Motor neuron (in vitro differentiated cells): ENCODE data around the gene ERC2. TPM values are rescaled to one million over a fixed set of nuclear protein-coding genes. Genes with fewer than 3 reads are reported as not detected.

Experiments used
- ATAC-seq, 8 experiments: fragments of 200-7000 bp; cut with Tn5 transposase; replicated peaks in 6 of 8; 2 replicates each; pipeline ENCODE4 v1.8.0; 2021; ENCODE audit warnings: mild to moderate bottlenecking in 8 of 8, moderate library complexity in 8 of 8
- H3K27ac ChIP-seq, 2 donors: fragments of 250-450 bp; sonication (Bioruptor Pico); 2 replicates each; pipeline ENCODE4 v1.9.0; 2021; ENCODE audit warnings: antibody characterized with exemption in 2 of 2, mild to moderate bottlenecking in 2 of 2, moderate library complexity in 1 of 2
- H3K4me1 ChIP-seq, 2 donors: fragments of 250-450 bp; sonication (Bioruptor Pico); replicated peaks in 1 of 2; 2 replicates each; pipeline ENCODE4 v1.6.1; 2021; ENCODE audit warnings: antibody characterized with exemption in 2 of 2, mild to moderate bottlenecking in 2 of 2, moderate library complexity in 1 of 2
- H3K4me3 ChIP-seq, 5 donors: fragments of 250-450 bp; sonication (Bioruptor Pico); 2 replicates each; pipeline ENCODE4 v1.9.0; 2021; ENCODE audit warnings: antibody characterized with exemption in 5 of 5, mild to moderate bottlenecking in 5 of 5, moderate library complexity in 4 of 5
- WGBS, 10 experiments: fragments of 450-650 bp; shearing (Covaris generic); methylation state at CpG; one replicate each; pipeline ENCODE4 v1.0.0; 2022; 5-methylcytosine and 5-hydroxymethylcytosine counted together
- in situ Hi-C, 9 experiments: fragments of 400-800 bp; cut with MboI; loops; one replicate each; pipeline ENCODE4 v1.15.0; 2021; ENCODE audit warnings: low sequenced_read_pairs in 9 of 9, low pct_unique_long_range_greater_than_20kb in 2 of 9; ENCODE audit not compliant: unreplicated experiment in 9 of 9
- total RNA-seq, 8 experiments: library from RNA; unstranded; fragments of 300-600 nt; gene quantifications; 2 replicates each; pipeline versions ENCODE4 v1.2.3 to v1.2.4, GENCODE V29; 2022

ERC2 gene
- total RNA-seq, 8 experiments from 2014 or later: 1.0 to 28.0 (median 18.2) TPM

- ATAC-seq: peak in 6 of 8 experiments; percentile 23 to 73 (median 52)
- Histone ChIP-seq H3K4me3 (no peak overlapping the region), H3K4me1 (no peaks in the 10 kb centered on the region), H3K27ac (no peak overlapping the region)
- in situ Hi-C loops: loop anchor here in 4 of 9 experiments (25.0 kb wide), 3 partner anchors 514 to 1389 kb away; partner anchors contain the start of gene WNT5A (in 3 of the 4)
- WGBS, 10 experiments: 42 to 100% (median 95%) methylated on average over 2 to 3 of the region's 3 CpGs; no CpG with 5 or more reads in 5 of the 10 experiments
Measured at GRCh38 chr3:56251343-56251945, 216.8 kb downstream of the ERC2 start.

GRCh38 chr3:56248021-56248420, 220.2 kb downstream of the ERC2 start:
- no peak overlapping the region for H3K27ac ChIP-seq
- WGBS, 10 experiments: 7 to 100% (median 82%) methylated on average over 1 to 4 of the region's 4 CpGs
- H3K4me3 ChIP-seq: no peak overlapping the region
- in situ Hi-C loops: loop anchor here in 1 of 9 experiments (25.0 kb wide), 1 partner anchor 186 kb away; no protein-coding TSS in a partner anchor
- no peak for ATAC-seq
- no peaks in the 10 kb centered on the region for H3K4me1 ChIP-seq

GRCh38 chr3:56238299-56238698, 230.0 kb downstream of the ERC2 start:
- ATAC-seq: no peak
- WGBS, 10 experiments: 22 to 100% (median 80%) methylated on average over 1 to 2 of the region's 2 CpGs; no CpG with 5 or more reads in 5 of the 10 experiments
- H3K4me3 ChIP-seq: no peak overlapping the region
- H3K27ac ChIP-seq: no peak overlapping the region
- H3K4me1 ChIP-seq: no peaks in the 10 kb centered on the region
- in situ Hi-C loops: loop anchor here in 1 of 9 experiments (25.0 kb wide), 1 partner anchor 176 kb away; no protein-coding TSS in a partner anchor

GRCh38 chr3:56233742-56234141, 234.5 kb downstream of the ERC2 start:
- H3K27ac ChIP-seq: no peak overlapping the region
- in situ Hi-C loops: loop anchor here in 1 of 9 experiments (25.0 kb wide), 1 partner anchor 171 kb away; no protein-coding TSS in a partner anchor
- no peaks in the 10 kb centered on the region for H3K4me1 ChIP-seq
- WGBS, 10 experiments: 27 to 100% (median 89%) methylated on average over 1 to 3 of the region's 3 CpGs; no CpG with 5 or more reads in 2 of the 10 experiments
- ATAC-seq: no peak
- no peak overlapping the region for H3K4me3 ChIP-seq

- WGBS, 10 experiments: 17 to 100% (median 80%) methylated on average over 1 of the region's 1 CpG; no CpG with 5 or more reads in 3 of the 10 experiments
- H3K4me1 ChIP-seq: no peaks in the 10 kb centered on the region
- no peak overlapping the region for H3K27ac ChIP-seq
- in situ Hi-C loops: loop anchor here in 1 of 9 experiments (25.0 kb wide), 1 partner anchor 167 kb away; no protein-coding TSS in a partner anchor
- no peak overlapping the region for H3K4me3 ChIP-seq
- ATAC-seq: no peak
Measured at GRCh38 chr3:56229311-56229710, 239.0 kb downstream of the ERC2 start.

GRCh38 chr3:56222866-56223265, 245.4 kb downstream of the ERC2 start:
- in situ Hi-C loops: no loop called here
- WGBS, 10 experiments: 40 to 100% (median 90%) methylated on average over 1 to 2 of the region's 2 CpGs; no CpG with 5 or more reads in 6 of the 10 experiments

GRCh38 chr3:56219894-56220805, 248.1 kb downstream of the ERC2 start:
- Histone ChIP-seq H3K27ac (no peak overlapping the region), H3K4me3 (no peak overlapping the region), H3K4me1 (no peaks in the 10 kb centered on the region)
- 26 to 100% (median 71%) methylated on average over 1 to 10 of the region's 11 CpGs; no CpG with 5 or more reads in 1 of the 10 experiments for WGBS, 10 experiments
- in situ Hi-C loops: no loop called here
- peak in 5 of 8 experiments; percentile 11 to 69 (median 31) for ATAC-seq

More at GRCh38 chr3:56222866-56223265, 245.4 kb downstream of the ERC2 start:
- Histone ChIP-seq H3K4me3 (no peak overlapping the region), H3K4me1 (no peaks in the 10 kb centered on the region), H3K27ac (no peak overlapping the region)
- no peak for ATAC-seq

- in situ Hi-C loops: no loop called here
- H3K27ac ChIP-seq: no peak overlapping the region
- peak in 1 of 8 experiments; percentile 86 for ATAC-seq
- H3K4me3 ChIP-seq: no peak overlapping the region
- H3K4me1 ChIP-seq: peaks cover 0 to 11% of the 10 kb centered on the region in 2 donors
- WGBS, 10 experiments: 40 to 100% (median 95%) methylated on average over 1 to 2 of the region's 2 CpGs; no CpG with 5 or more reads in 4 of the 10 experiments
Measured at GRCh38 chr3:56209982-56210751, 258.1 kb downstream of the ERC2 start.

GRCh38 chr3:56207922-56208321, 260.3 kb downstream of the ERC2 start:
- Histone ChIP-seq H3K27ac (no peak overlapping the region), H3K4me3 (no peak overlapping the region), H3K4me1 (peaks cover 0 to 11% of the 10 kb centered on the region in 2 donors)
- ATAC-seq: peak in 1 of 8 experiments; percentile 93
- 8 to 100% (median 82%) methylated on average over 1 to 4 of the region's 4 CpGs for WGBS, 10 experiments
- in situ Hi-C loops: no loop called here

- 50 to 78% (median 67%) methylated on average over 1 to 3 of the region's 3 CpGs; no CpG with 5 or more reads in 5 of the 10 experiments for WGBS, 10 experiments
Measured at GRCh38 chr3:56205406-56205805, 262.9 kb downstream of the ERC2 start.

GRCh38 chr3:56202997-56203396, 265.3 kb downstream of the ERC2 start:
- H3K27ac ChIP-seq: no peak overlapping the region
- ATAC-seq: no peak
- H3K4me3 ChIP-seq: no peak overlapping the region
- 29 to 100% (median 90%) methylated on average over 1 to 4 of the region's 4 CpGs for WGBS, 10 experiments
- no peaks in the 10 kb centered on the region for H3K4me1 ChIP-seq
- in situ Hi-C loops: no loop called here

More at GRCh38 chr3:56205406-56205805, 262.9 kb downstream of the ERC2 start:
- H3K27ac ChIP-seq: no peak overlapping the region
- no peak overlapping the region for H3K4me3 ChIP-seq
- ATAC-seq: peak in 1 of 8 experiments; percentile 61
- H3K4me1 ChIP-seq: peaks cover 0 to 10% of the 10 kb centered on the region in 2 donors
- in situ Hi-C loops: no loop called here

GRCh38 chr3:56201407-56201806, 266.9 kb downstream of the ERC2 start:
- Histone ChIP-seq H3K4me3 (no peak overlapping the region), H3K4me1 (no peaks in the 10 kb centered on the region), H3K27ac (no peak overlapping the region)
- in situ Hi-C loops: no loop called here
- 0 to 100% (median 0%) methylated on average over 1 of the region's 1 CpG; no CpG with 5 or more reads in 3 of the 10 experiments for WGBS, 10 experiments
- ATAC-seq: peak in 3 of 8 experiments; percentile 78 to 80 (median 80)
